ENCODE results near the gene ZSWIM8.
"Not testable (repeated sequence)": the region's sequence is repeated elsewhere in the genome, so short reads cannot be mapped to it uniquely, and the experiment has no call there.

The ZSWIM8 gene

GRCh38 chr10:73819081-73819480, 33.7 kb downstream of the ZSWIM8 start:
- no peak for DNase-seq
- H3K4me1 ChIP-seq: no peaks in the 10 kb centered on the region
- no peak overlapping the region for H3K4me3 ChIP-seq (ENCODE audit: low read depth, low read length)
- TF ChIP-seq CTCF (IDR thresholded peaks at IDR 0.05; ENCODE audit: low read depth, low read length): no peak
- H3K9me3 ChIP-seq: no peaks in the 10 kb centered on the region
- 0 out of 2 replicates have a peak, but pooled peaks cover 5% of the 10 kb centered on the region for H3K36me3 ChIP-seq
- no peaks in the 10 kb centered on the region for H3K27me3 ChIP-seq

- no peak for DNase-seq
- 0 out of 2 replicates have a peak, but pooled peaks cover 5% of the 10 kb centered on the region for H3K36me3 ChIP-seq
These were observed 34.2 kb downstream of the ZSWIM8 start for GRCh38 chr10:73819513-73820093.

GRCh38 chr10:73823391-73823790, 38.0 kb downstream of the ZSWIM8 start:
- TF ChIP-seq CTCF (IDR thresholded peaks at IDR 0.05; ENCODE audit: low read depth, low read length): no peak
- no peaks in the 10 kb centered on the region for H3K9me3 ChIP-seq
- H3K4me1 ChIP-seq: no peaks in the 10 kb centered on the region
- no peaks in the 10 kb centered on the region for H3K27me3 ChIP-seq
- no peak overlapping the region for H3K4me3 ChIP-seq (ENCODE audit: low read depth, low read length)
- no peak for DNase-seq
- H3K36me3 ChIP-seq: no peaks in the 10 kb centered on the region

More at GRCh38 chr10:73819513-73820093, 34.2 kb downstream of the ZSWIM8 start:
- Histone ChIP-seq H3K27me3 (no peaks in the 10 kb centered on the region), H3K4me3 (ENCODE audit: low read depth, low read length) (no peak overlapping the region), H3K9me3 (no peaks in the 10 kb centered on the region), H3K4me1 (no peaks in the 10 kb centered on the region)
- TF ChIP-seq CTCF (IDR thresholded peaks at IDR 0.05; ENCODE audit: low read depth, low read length): no peak

- no peak for TF ChIP-seq CTCF (IDR thresholded peaks at IDR 0.05; ENCODE audit: low read depth, low read length)
- no peak overlapping the region for H3K4me3 ChIP-seq (ENCODE audit: low read depth, low read length)
- H3K36me3 ChIP-seq: no peaks in the 10 kb centered on the region
- H3K4me1 ChIP-seq: no peaks in the 10 kb centered on the region
- no peaks in the 10 kb centered on the region for H3K9me3 ChIP-seq
- H3K27me3 ChIP-seq: no peaks in the 10 kb centered on the region
- no peak for DNase-seq
These were observed 38.8 kb downstream of the ZSWIM8 start for GRCh38 chr10:73824146-73824725.

GRCh38 chr10:73827346-73828089, 42.1 kb downstream of the ZSWIM8 start:
- no peak for DNase-seq
- TF ChIP-seq CTCF (IDR thresholded peaks at IDR 0.05; ENCODE audit: low read depth, low read length): no peak
- no peak overlapping the region for H3K4me3 ChIP-seq (ENCODE audit: low read depth, low read length)
- H3K36me3 ChIP-seq: no peaks in the 10 kb centered on the region
- H3K4me1 ChIP-seq: no peaks in the 10 kb centered on the region
- H3K27me3 ChIP-seq: no peaks in the 10 kb centered on the region
- no peaks in the 10 kb centered on the region for H3K9me3 ChIP-seq

- H3K27me3 ChIP-seq: no peaks in the 10 kb centered on the region
- no peak for TF ChIP-seq CTCF (IDR thresholded peaks at IDR 0.05; ENCODE audit: low read depth, low read length)
- no peaks in the 10 kb centered on the region for H3K4me1 ChIP-seq
- H3K4me3 ChIP-seq (ENCODE audit: low read depth, low read length): no peak overlapping the region
- H3K36me3 ChIP-seq: no peaks in the 10 kb centered on the region
- no peaks in the 10 kb centered on the region for H3K9me3 ChIP-seq
- no peak for DNase-seq
These were observed 42.8 kb downstream of the ZSWIM8 start for GRCh38 chr10:73828161-73828560.

- not testable (repeated sequence) for H3K9me3 ChIP-seq; H3K4me3 ChIP-seq (ENCODE audit: low read depth, low read length); H3K4me1 ChIP-seq; H3K36me3 ChIP-seq; H3K27me3 ChIP-seq; DNase-seq
These were observed 43.7 kb downstream of the ZSWIM8 start for GRCh38 chr10:73829090-73829489.
